Measurements from ENCODE around the gene CACNA1I. TPM values are rescaled to one million over a fixed set of nuclear protein-coding genes. Genes with fewer than 3 reads are reported as not detected.

Gene CACNA1I
- total RNA-seq, 1 donor from 2014 or later = 0.41 TPM

- H3K27me3 Mint-ChIP-seq = peaks cover 28% of the 10 kb centered on the region
Observed at GRCh38 chr22:39723899-39724351, 153.4 kb downstream of the CACNA1I start.

GRCh38 chr22:39724390-39724789, 153.8 kb downstream of the CACNA1I start:
- H3K36me3 Mint-ChIP-seq (ENCODE audit: insufficient read depth) = no peaks in the 10 kb centered on the region
- TF ChIP-seq CTCF (IDR thresholded peaks at IDR 0.05; ENCODE audit: unreplicated experiment) = no peak
- H3K4me3 Mint-ChIP-seq (ENCODE audit: low read depth) = no peak overlapping the region
- DNase-seq (ENCODE audit: low spot score, unreplicated experiment) = no peak
- peaks cover 28% of the 10 kb centered on the region for H3K27me3 Mint-ChIP-seq
- no peaks in the 10 kb centered on the region for H3K9me3 Mint-ChIP-seq (ENCODE audit: low read depth)
- peaks cover 12% of the 10 kb centered on the region for H3K4me1 Mint-ChIP-seq (ENCODE audit: low read depth)
- no peak overlapping the region for H3K27ac Mint-ChIP-seq

More at GRCh38 chr22:39723899-39724351, 153.4 kb downstream of the CACNA1I start:
- no peak for DNase-seq (ENCODE audit: low spot score, unreplicated experiment)
- Mint-ChIP-seq H3K36me3 (ENCODE audit: insufficient read depth) (no peaks in the 10 kb centered on the region), H3K4me1 (ENCODE audit: low read depth) (peaks cover 12% of the 10 kb centered on the region), H3K9me3 (ENCODE audit: low read depth) (no peaks in the 10 kb centered on the region), H3K27ac (no peak overlapping the region), H3K4me3 (ENCODE audit: low read depth) (no peak overlapping the region)
- TF ChIP-seq CTCF (IDR thresholded peaks at IDR 0.05; ENCODE audit: unreplicated experiment) = no peak

GRCh38 chr22:39724857-39725256, 154.3 kb downstream of the CACNA1I start:
- Mint-ChIP-seq H3K9me3 (ENCODE audit: low read depth) (no peaks in the 10 kb centered on the region), H3K36me3 (ENCODE audit: insufficient read depth) (no peaks in the 10 kb centered on the region), H3K4me1 (ENCODE audit: low read depth) (peaks cover 9% of the 10 kb centered on the region), H3K27me3 (peaks cover 28% of the 10 kb centered on the region), H3K4me3 (ENCODE audit: low read depth) (no peak overlapping the region), H3K27ac (no peak overlapping the region)
- no peak for TF ChIP-seq CTCF (IDR thresholded peaks at IDR 0.05; ENCODE audit: unreplicated experiment)
- DNase-seq (ENCODE audit: low spot score, unreplicated experiment) = no peak

- Mint-ChIP-seq H3K4me1 (ENCODE audit: low read depth) (peaks cover 4% of the 10 kb centered on the region), H3K9me3 (ENCODE audit: low read depth) (no peaks in the 10 kb centered on the region), H3K4me3 (ENCODE audit: low read depth) (no peak overlapping the region), H3K27me3 (peaks cover 25% of the 10 kb centered on the region), H3K27ac (no peak overlapping the region), H3K36me3 (ENCODE audit: insufficient read depth) (no peaks in the 10 kb centered on the region)
- no peak for TF ChIP-seq CTCF (IDR thresholded peaks at IDR 0.05; ENCODE audit: unreplicated experiment)
- DNase-seq (ENCODE audit: low spot score, unreplicated experiment) = no peak
Observed at GRCh38 chr22:39725351-39726035, 154.9 kb downstream of the CACNA1I start.

- no peak for TF ChIP-seq CTCF (IDR thresholded peaks at IDR 0.05; ENCODE audit: unreplicated experiment)
- Mint-ChIP-seq H3K27me3 (peaks cover 21% of the 10 kb centered on the region), H3K36me3 (ENCODE audit: insufficient read depth) (no peaks in the 10 kb centered on the region), H3K4me3 (ENCODE audit: low read depth) (no peak overlapping the region), H3K9me3 (ENCODE audit: low read depth) (no peaks in the 10 kb centered on the region), H3K4me1 (ENCODE audit: low read depth) (no peaks in the 10 kb centered on the region), H3K27ac (no peak overlapping the region)
- no peak for DNase-seq (ENCODE audit: low spot score, unreplicated experiment)
Observed at GRCh38 chr22:39727541-39727940, 157.0 kb downstream of the CACNA1I start.

Measured in progenitor cell of endocrine pancreas (in vitro differentiated cells).